CD8-positive, alpha-beta memory T cell (primary cell): ENCODE data around the gene SEPSECS. TPM values are rescaled to one million over a fixed set of nuclear protein-coding genes. Genes with fewer than 3 reads are reported as not detected.
A peak's percentile ranks its signal among the peaks of the same experiment; 100 is the strongest.

Experiments used
- CTCF ChIA-PET: fragments of 350-600 bp; sonication (Branson Sonifier 250); formaldehyde crosslinking; loops from one replicate; lab custom pipeline; 2021; ENCODE audit warnings: antibody characterized with exemption; lab: Charles Lee
- POLR2A ChIA-PET: fragments of 350-600 bp; sonication (Branson Sonifier 250); formaldehyde crosslinking; loops from one replicate; lab custom pipeline; 2021; ENCODE audit warnings: antibody characterized with exemption; lab: Charles Lee
- DNase-seq, 5 donors: peaks; one replicate each; pipeline versions ENCODE4 v3.0.0 to v3.0.0-alpha.2; 2020 to 2022; ENCODE audit warnings: mixed read lengths in 1 of 5
- H3K27ac ChIP-seq: one replicate; pipeline ENCODE4 v1.7.0; 2013; ENCODE audit warnings: low read depth, mild to moderate bottlenecking, low read length, moderate library complexity
- H3K27me3 ChIP-seq: 2 replicates; pipeline ENCODE4 v1.7.0; 2013; ENCODE audit warnings: low read length, mild to moderate bottlenecking; ENCODE audit not compliant: insufficient read depth, poor library complexity, severe bottlenecking
- H3K36me3 ChIP-seq: 2 replicates; pipeline ENCODE4 v1.7.0; 2013; ENCODE audit warnings: mild to moderate bottlenecking, low read length, moderate library complexity; ENCODE audit not compliant: insufficient read depth
- H3K4me1 ChIP-seq: 2 replicates; pipeline ENCODE4 v1.7.0; 2013; ENCODE audit warnings: mild to moderate bottlenecking, low read length, moderate library complexity; ENCODE audit not compliant: insufficient read depth
- H3K4me3 ChIP-seq: 2 replicates; pipeline ENCODE4 v1.7.0; 2013; ENCODE audit warnings: mild to moderate bottlenecking, low read length
- H3K9me3 ChIP-seq: 2 replicates; pipeline ENCODE4 v1.7.0; 2013; ENCODE audit warnings: mild to moderate bottlenecking, low read length
- H3K27ac Mint-ChIP-seq, 8 donors: one replicate each; pipeline ENCODE4 v1.8.0; 2020 to 2021; ENCODE audit warnings: mixed read lengths in 8 of 8, mild to moderate bottlenecking in 6 of 8, inconsistent platforms in 3 of 8, moderate library complexity in 3 of 8
- H3K27me3 Mint-ChIP-seq, 2 donors: one replicate each; pipeline ENCODE4 v1.8.0; 2020 to 2021; ENCODE audit warnings: mixed read lengths in 2 of 2, mild to moderate bottlenecking in 1 of 2, moderate library complexity in 1 of 2
- H3K36me3 Mint-ChIP-seq, 3 donors: one replicate each; pipeline ENCODE4 v1.8.0; 2020 to 2021; ENCODE audit warnings: mixed read lengths in 3 of 3, inconsistent platforms in 1 of 3, mild to moderate bottlenecking in 1 of 3
- H3K4me1 Mint-ChIP-seq, 3 donors: one replicate each; pipeline ENCODE4 v1.8.0; 2020 to 2021; ENCODE audit warnings: mixed read lengths in 3 of 3, inconsistent platforms in 1 of 3, mild to moderate bottlenecking in 1 of 3
- H3K4me3 Mint-ChIP-seq, 7 donors: one replicate each; pipeline ENCODE4 v1.8.0; 2020 to 2021; ENCODE audit warnings: mixed read lengths in 7 of 7, mild to moderate bottlenecking in 6 of 7, moderate library complexity in 4 of 7, inconsistent platforms in 2 of 7
- H3K9me3 Mint-ChIP-seq, 5 donors: one replicate each; pipeline ENCODE4 v1.8.0; 2020 to 2022; ENCODE audit warnings: mixed read lengths in 5 of 5, mild to moderate bottlenecking in 3 of 5, moderate library complexity in 2 of 5, inconsistent platforms in 1 of 5
- polyA plus RNA-seq: library from polyadenylated mRNA; unstranded; fragments of 300-500 nt; fragmentation: Illumina TruSeq; gene quantifications from one replicate; pipeline ENCODE4 v1.2.3, GENCODE V29; 2021
- total RNA-seq, 2 experiments: library from RNA; stranded (reverse); gene quantifications; one replicate each; pipeline ENCODE4 v1.2.3, GENCODE V29; 2021

SEPSECS gene
- total and polyA plus RNA-seq, 3 experiments from 2014 or later: 3.1 to 10.0 (median 8.6) TPM

- ChIA-PET POLR2A (no interaction called here), CTCF (no interaction called here)
- no peaks in the 10 kb centered on the region for H3K9me3 ChIP-seq
- no peak overlapping the region for H3K27ac ChIP-seq
- DNase-seq: no peak
- no peaks in the 10 kb centered on the region for H3K9me3 Mint-ChIP-seq
- no peaks in the 10 kb centered on the region for H3K27me3 Mint-ChIP-seq
- H3K4me1 ChIP-seq: peaks cover 13% of the 10 kb centered on the region
- no peak overlapping the region for H3K4me3 Mint-ChIP-seq
- H3K27ac Mint-ChIP-seq: no peak overlapping the region
- H3K4me1 Mint-ChIP-seq: peaks cover 39 to 58% (median 49%) of the 10 kb centered on the region in 3 donors
- no peak overlapping the region for H3K4me3 ChIP-seq
- peaks cover 4% of the 10 kb centered on the region for H3K36me3 ChIP-seq
- H3K27me3 ChIP-seq: no peaks in the 10 kb centered on the region
- H3K36me3 Mint-ChIP-seq: peaks cover 13 to 51% (median 20%) of the 10 kb centered on the region in 3 donors
Measured at GRCh38 chr4:25165916-25166315, 5.7 kb upstream of the SEPSECS start.

- Mint-ChIP-seq H3K4me1 (peaks cover 55 to 78% (median 72%) of the 10 kb centered on the region in 3 donors), H3K4me3 (peak overlapping the region in 5 of 7 donors; percentile 6 to 53 (median 37)), H3K36me3 (peaks cover 10 to 57% (median 19%) of the 10 kb centered on the region in 3 donors), H3K27ac (peak overlapping the region in 2 of 8 donors; percentile 24 to 70), H3K27me3 (peaks cover 0 to 5% of the 10 kb centered on the region in 2 donors), H3K9me3 (no peaks in the 10 kb centered on the region)
- POLR2A ChIA-PET: no interaction called here
- H3K27ac ChIP-seq: no peak overlapping the region
- peaks cover 28% of the 10 kb centered on the region for H3K4me1 ChIP-seq
- no peaks in the 10 kb centered on the region for H3K27me3 ChIP-seq
- H3K36me3 ChIP-seq: peaks cover 4% of the 10 kb centered on the region
- H3K4me3 ChIP-seq: no peak overlapping the region
- no peaks in the 10 kb centered on the region for H3K9me3 ChIP-seq
- no peak for DNase-seq
- CTCF ChIA-PET: interaction anchor here (1.4 to 4.7 kb wide), 3 partner anchors 11 to 149 kb away, joined by 3 to 22 read pairs (median 3); partner anchors contain the start of gene ZCCHC4
Measured at GRCh38 chr4:25163196-25163595, 2.9 kb upstream of the SEPSECS start.

GRCh38 chr4:25162566-25162965 is 2.3 kb upstream of the SEPSECS start:
- peaks cover 0 to 5% of the 10 kb centered on the region in 2 donors for H3K27me3 Mint-ChIP-seq
- H3K36me3 Mint-ChIP-seq: peaks cover 10 to 59% (median 18%) of the 10 kb centered on the region in 3 donors

DNA sequence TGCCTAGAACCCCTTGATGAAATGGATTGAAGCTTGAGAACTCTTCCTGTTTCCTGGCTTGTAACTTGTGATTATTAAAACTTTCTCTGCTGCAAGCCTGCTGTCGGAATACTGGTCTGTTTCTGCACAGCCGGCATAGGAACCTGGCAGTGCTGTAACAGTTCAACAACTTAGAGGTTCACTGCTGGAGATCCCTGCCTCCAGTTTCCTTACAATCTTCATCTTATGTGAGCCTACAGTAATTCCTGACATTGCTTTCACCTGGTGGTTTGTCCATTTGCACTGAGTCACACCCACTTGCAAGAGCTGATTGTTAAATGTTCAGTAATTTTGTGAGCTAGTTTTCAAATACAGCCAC is 1.3 kb upstream of the SEPSECS start:
- no peaks in the 10 kb centered on the region for H3K9me3 Mint-ChIP-seq
- DNase-seq: no peak
- POLR2A ChIA-PET: interaction anchor here (0.6 to 3.0 kb wide), 3 partner anchors 61 to 151 kb away, joined by 3 to 35 read pairs (median 4); partner anchors contain the start of genes PI4K2B and ZCCHC4
- H3K27me3 Mint-ChIP-seq: peaks cover 0 to 5% of the 10 kb centered on the region in 2 donors
- H3K36me3 ChIP-seq: peaks cover 3% of the 10 kb centered on the region
- H3K4me1 Mint-ChIP-seq: peaks cover 56 to 76% (median 73%) of the 10 kb centered on the region in 3 donors
- H3K36me3 Mint-ChIP-seq: peaks cover 7 to 59% (median 15%) of the 10 kb centered on the region in 3 donors
- CTCF ChIA-PET: interaction anchor here (1.5 to 4.7 kb wide), 3 partner anchors 18 to 151 kb away, joined by 3 to 29 read pairs (median 22); partner anchors contain the start of genes PI4K2B and ZCCHC4
- H3K27ac Mint-ChIP-seq: peak overlapping the region; percentile 87 to 99 (median 97)
- peak overlapping the region; percentile 96 for H3K4me3 ChIP-seq
- peak overlapping the region; percentile 90 to 97 (median 94) for H3K4me3 Mint-ChIP-seq
- no peaks in the 10 kb centered on the region for H3K27me3 ChIP-seq
- peak overlapping the region; percentile 97 for H3K27ac ChIP-seq
- no peaks in the 10 kb centered on the region for H3K9me3 ChIP-seq
- H3K4me1 ChIP-seq: peaks cover 28% of the 10 kb centered on the region

More at GRCh38 chr4:25162566-25162965, 2.3 kb upstream of the SEPSECS start:
- Histone ChIP-seq H3K4me1 (peaks cover 28% of the 10 kb centered on the region), H3K36me3 (peaks cover 4% of the 10 kb centered on the region), H3K9me3 (no peaks in the 10 kb centered on the region), H3K4me3 (no peak overlapping the region), H3K27ac (no peak overlapping the region), H3K27me3 (no peaks in the 10 kb centered on the region)
- Mint-ChIP-seq H3K27ac (peak overlapping the region in 1 of 8 donors; percentile 53), H3K4me1 (peaks cover 55 to 78% (median 76%) of the 10 kb centered on the region in 3 donors), H3K9me3 (no peaks in the 10 kb centered on the region), H3K4me3 (peak overlapping the region in 2 of 7 donors; percentile 35 to 96)
- ChIA-PET POLR2A (interaction anchor here (0.5 to 0.6 kb wide), 2 partner anchors 32 to 637 kb away, joined by 4 to 9 read pairs; no protein-coding TSS in a partner anchor), CTCF (interaction anchor here (1.4 to 4.7 kb wide), 4 partner anchors 10 to 150 kb away, joined by 3 to 29 read pairs (median 12); partner anchors contain the start of genes PI4K2B and ZCCHC4)
- DNase-seq: no peak

- Mint-ChIP-seq H3K4me1 (peaks cover 50 to 69% (median 67%) of the 10 kb centered on the region in 3 donors), H3K27ac (peak overlapping the region; percentile 87 to 99 (median 97)), H3K4me3 (peak overlapping the region; percentile 90 to 97 (median 94)), H3K36me3 (peaks cover under 1 to 54% (median 10%) of the 10 kb centered on the region in 3 donors), H3K27me3 (peaks cover 0 to 5% of the 10 kb centered on the region in 2 donors), H3K9me3 (no peaks in the 10 kb centered on the region)
- CTCF ChIA-PET: interaction anchor here (3.9 to 4.7 kb wide), 2 partner anchors 73 to 152 kb away, joined by 22 to 29 read pairs; partner anchors contain the start of genes PI4K2B and ZCCHC4
- Histone ChIP-seq H3K27me3 (no peaks in the 10 kb centered on the region), H3K36me3 (no peaks in the 10 kb centered on the region), H3K4me3 (peak overlapping the region; percentile 96), H3K9me3 (no peaks in the 10 kb centered on the region), H3K4me1 (peaks cover 28% of the 10 kb centered on the region), H3K27ac (peak overlapping the region; percentile 97)
- DNase-seq: peak in 1 of 5 donors; percentile 55
- POLR2A ChIA-PET: interaction anchor here (1.2 to 3.0 kb wide), 6 partner anchors 18 to 576 kb away, joined by 3 to 35 read pairs (median 6); partner anchors contain the start of genes ANAPC4, DHX15, PI4K2B and ZCCHC4
Measured at GRCh38 chr4:25160714-25161592, 704 bp upstream of the SEPSECS start.

DNA sequence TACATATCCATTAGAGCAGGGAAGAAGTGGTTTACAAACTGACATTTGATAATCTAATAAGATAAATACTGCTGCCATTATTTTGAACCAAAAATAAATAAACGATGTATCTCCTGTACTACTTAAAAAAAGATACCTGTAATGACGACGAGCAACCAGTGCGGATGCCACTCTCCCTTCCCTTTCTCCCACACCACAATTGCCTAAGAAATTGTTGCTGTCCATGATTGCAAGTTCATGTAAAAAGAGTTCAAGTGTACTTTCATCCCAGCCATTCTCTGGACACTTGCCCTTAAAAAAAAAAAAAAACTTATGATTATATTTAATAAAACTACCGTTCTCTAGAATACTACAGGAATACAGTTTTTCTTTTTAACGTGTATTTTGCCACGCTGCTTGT is 1.4 kb downstream of the SEPSECS start:
- peaks cover 0 to 44% (median 9%) of the 10 kb centered on the region in 3 donors for H3K36me3 Mint-ChIP-seq
- Histone ChIP-seq H3K4me1 (peaks cover 28% of the 10 kb centered on the region), H3K4me3 (peak overlapping the region; percentile 96), H3K36me3 (no peaks in the 10 kb centered on the region), H3K27ac (no peak overlapping the region), H3K27me3 (no peaks in the 10 kb centered on the region), H3K9me3 (no peaks in the 10 kb centered on the region)
- POLR2A ChIA-PET: interaction anchor here (1.0 to 3.0 kb wide), 3 partner anchors 75 to 755 kb away, joined by 3 to 35 read pairs (median 6); partner anchors contain the start of gene PI4K2B
- CTCF ChIA-PET: interaction anchor here (3.9 kb wide), 1 partner anchor 75 kb away, joined by 29 read pairs; the partner anchor contains the start of gene PI4K2B
- no peak for DNase-seq
- peak overlapping the region; percentile 87 to 99 (median 97) for H3K27ac Mint-ChIP-seq
- no peaks in the 10 kb centered on the region for H3K9me3 Mint-ChIP-seq
- H3K27me3 Mint-ChIP-seq: peaks cover 0 to 5% of the 10 kb centered on the region in 2 donors
- peak overlapping the region; percentile 90 to 97 (median 94) for H3K4me3 Mint-ChIP-seq
- peaks cover 45 to 58% (median 57%) of the 10 kb centered on the region in 3 donors for H3K4me1 Mint-ChIP-seq

DNA sequence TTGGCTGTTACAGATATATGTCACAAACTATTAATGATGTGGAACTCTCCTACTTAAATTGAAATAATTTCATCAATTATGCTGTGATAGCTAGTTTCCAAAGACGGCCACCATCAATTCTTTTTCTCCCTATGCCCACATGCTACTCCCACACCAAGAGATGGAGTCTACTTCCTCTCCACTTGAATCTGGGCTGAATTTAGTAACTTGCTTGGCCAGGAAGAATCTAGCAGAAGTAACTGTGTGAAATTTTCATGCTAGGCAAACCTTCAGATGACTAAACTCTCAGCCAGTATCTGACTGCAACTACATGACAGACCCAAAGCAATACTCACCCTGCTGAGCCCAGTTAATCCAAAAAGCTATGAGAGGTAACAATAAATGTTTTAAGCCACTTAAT is 3.2 kb downstream of the SEPSECS start:
- Histone ChIP-seq H3K36me3 (no peaks in the 10 kb centered on the region), H3K27me3 (no peaks in the 10 kb centered on the region), H3K4me3 (no peak overlapping the region), H3K9me3 (no peaks in the 10 kb centered on the region), H3K27ac (no peak overlapping the region), H3K4me1 (peaks cover 27% of the 10 kb centered on the region)
- peak overlapping the region in 1 of 8 donors; percentile 75 for H3K27ac Mint-ChIP-seq
- H3K4me1 Mint-ChIP-seq: peaks cover 31 to 42% (median 39%) of the 10 kb centered on the region in 3 donors
- peaks cover 0 to 44% (median 3%) of the 10 kb centered on the region in 3 donors for H3K36me3 Mint-ChIP-seq
- no peak for DNase-seq
- POLR2A ChIA-PET: interaction anchor here (0.6 kb wide), 1 partner anchor 15 kb away, joined by 5 read pairs; no protein-coding TSS in a partner anchor
- CTCF ChIA-PET: interaction anchor here (1.0 kb wide), 1 partner anchor 12 kb away, joined by 3 read pairs; no protein-coding TSS in a partner anchor
- peaks cover 0 to 5% of the 10 kb centered on the region in 2 donors for H3K27me3 Mint-ChIP-seq
- no peaks in the 10 kb centered on the region for H3K9me3 Mint-ChIP-seq
- peak overlapping the region in 1 of 7 donors; percentile 52 for H3K4me3 Mint-ChIP-seq
